22Rv1 (cell line): ENCODE results near the gene ARHGEF6.
"Not testable (repeated sequence)": the region's sequence is repeated elsewhere in the genome, so short reads cannot be mapped to it uniquely, and the experiment has no call there.

ENCODE experiments used
- H3K27ac ChIP-seq: fragments of 450-650 bp; 2 replicates; pipeline ENCODE4 v1.5.1; 2017
- ZFX ChIP-seq: fragments of 450-650 bp; IDR thresholded peaks from 2 replicates; pipeline ENCODE4 v1.6.1; 2017; ENCODE audit warnings: antibody characterized with exemption, borderline replicate concordance
- TF ChIP-seq, protein P1 (sequence below): fragments of 450-650 bp; IDR thresholded peaks from 2 replicates; pipeline ENCODE4 v1.5.1; 2017; ENCODE audit warnings: mild to moderate bottlenecking

Gene ARHGEF6

GRCh38 chrX:136822337-136823095, 41.8 kb upstream of the ARHGEF6 start:
- TF ChIP-seq, protein P1, sequence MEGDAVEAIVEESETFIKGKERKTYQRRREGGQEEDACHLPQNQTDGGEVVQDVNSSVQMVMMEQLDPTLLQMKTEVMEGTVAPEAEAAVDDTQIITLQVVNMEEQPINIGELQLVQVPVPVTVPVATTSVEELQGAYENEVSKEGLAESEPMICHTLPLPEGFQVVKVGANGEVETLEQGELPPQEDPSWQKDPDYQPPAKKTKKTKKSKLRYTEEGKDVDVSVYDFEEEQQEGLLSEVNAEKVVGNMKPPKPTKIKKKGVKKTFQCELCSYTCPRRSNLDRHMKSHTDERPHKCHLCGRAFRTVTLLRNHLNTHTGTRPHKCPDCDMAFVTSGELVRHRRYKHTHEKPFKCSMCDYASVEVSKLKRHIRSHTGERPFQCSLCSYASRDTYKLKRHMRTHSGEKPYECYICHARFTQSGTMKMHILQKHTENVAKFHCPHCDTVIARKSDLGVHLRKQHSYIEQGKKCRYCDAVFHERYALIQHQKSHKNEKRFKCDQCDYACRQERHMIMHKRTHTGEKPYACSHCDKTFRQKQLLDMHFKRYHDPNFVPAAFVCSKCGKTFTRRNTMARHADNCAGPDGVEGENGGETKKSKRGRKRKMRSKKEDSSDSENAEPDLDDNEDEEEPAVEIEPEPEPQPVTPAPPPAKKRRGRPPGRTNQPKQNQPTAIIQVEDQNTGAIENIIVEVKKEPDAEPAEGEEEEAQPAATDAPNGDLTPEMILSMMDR: no peak
- TF ChIP-seq ZFX: no peak
- no peak overlapping the region for H3K27ac ChIP-seq

- H3K27ac ChIP-seq: not testable (repeated sequence)
Measured at GRCh38 chrX:136819756-136820155, 39.0 kb upstream of the ARHGEF6 start.

DNA sequence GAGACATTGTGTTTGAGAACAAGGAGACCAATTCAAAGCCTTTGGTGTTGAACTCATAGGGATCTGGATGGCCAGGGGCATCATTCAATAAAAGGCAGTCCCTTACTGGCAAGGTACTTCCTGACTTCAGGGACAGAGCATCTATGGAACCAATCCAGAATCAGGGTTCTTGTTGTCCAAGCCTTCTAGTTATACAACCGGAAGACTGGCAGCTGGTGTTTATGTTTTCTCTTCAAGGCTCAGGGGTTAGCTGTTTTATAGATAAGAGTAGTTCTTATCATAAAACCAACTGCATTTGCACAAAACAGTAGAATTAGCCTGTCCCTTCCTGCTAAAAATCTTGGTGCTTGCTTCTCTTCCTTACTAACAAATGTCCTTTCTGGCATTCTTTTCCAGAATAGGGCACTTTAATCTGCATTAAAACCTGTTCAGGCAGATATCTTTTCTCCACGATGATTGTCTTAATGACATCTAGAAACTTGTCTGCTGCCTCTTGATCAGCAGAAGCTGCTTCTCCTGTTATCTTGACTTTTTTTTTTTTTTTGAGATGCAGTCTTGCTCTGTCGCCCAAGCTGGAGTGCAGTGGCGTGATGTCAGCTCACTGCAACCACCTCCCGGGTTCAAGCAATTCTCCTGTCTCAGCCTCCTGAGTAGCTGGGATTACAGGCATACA, 38.4 kb upstream of the ARHGEF6 start:
- H3K27ac ChIP-seq: no peak overlapping the region
- TF ChIP-seq ZFX: no peak
- TF ChIP-seq, protein P1: no peak

DNA sequence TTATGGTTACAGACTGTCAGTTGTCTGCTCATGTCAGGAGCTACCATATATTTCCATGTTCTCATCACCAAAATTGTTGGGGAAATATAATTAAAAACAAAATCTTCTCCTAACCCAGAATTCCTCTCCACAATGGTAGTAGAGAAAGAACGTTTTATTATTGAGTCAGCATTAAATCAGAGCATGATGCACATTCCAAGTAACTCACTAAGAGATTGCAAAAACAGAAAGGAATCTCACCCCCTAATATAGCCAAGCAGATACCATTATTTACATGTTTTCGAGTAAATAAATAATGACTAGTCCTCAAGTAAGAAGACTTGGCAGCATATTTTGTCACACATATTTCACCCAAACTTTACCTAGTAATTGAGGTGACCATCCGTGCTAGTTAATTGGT, 36.2 kb upstream of the ARHGEF6 start:
- no peak for TF ChIP-seq ZFX
- TF ChIP-seq, protein P1: no peak
- no peak overlapping the region for H3K27ac ChIP-seq

DNA sequence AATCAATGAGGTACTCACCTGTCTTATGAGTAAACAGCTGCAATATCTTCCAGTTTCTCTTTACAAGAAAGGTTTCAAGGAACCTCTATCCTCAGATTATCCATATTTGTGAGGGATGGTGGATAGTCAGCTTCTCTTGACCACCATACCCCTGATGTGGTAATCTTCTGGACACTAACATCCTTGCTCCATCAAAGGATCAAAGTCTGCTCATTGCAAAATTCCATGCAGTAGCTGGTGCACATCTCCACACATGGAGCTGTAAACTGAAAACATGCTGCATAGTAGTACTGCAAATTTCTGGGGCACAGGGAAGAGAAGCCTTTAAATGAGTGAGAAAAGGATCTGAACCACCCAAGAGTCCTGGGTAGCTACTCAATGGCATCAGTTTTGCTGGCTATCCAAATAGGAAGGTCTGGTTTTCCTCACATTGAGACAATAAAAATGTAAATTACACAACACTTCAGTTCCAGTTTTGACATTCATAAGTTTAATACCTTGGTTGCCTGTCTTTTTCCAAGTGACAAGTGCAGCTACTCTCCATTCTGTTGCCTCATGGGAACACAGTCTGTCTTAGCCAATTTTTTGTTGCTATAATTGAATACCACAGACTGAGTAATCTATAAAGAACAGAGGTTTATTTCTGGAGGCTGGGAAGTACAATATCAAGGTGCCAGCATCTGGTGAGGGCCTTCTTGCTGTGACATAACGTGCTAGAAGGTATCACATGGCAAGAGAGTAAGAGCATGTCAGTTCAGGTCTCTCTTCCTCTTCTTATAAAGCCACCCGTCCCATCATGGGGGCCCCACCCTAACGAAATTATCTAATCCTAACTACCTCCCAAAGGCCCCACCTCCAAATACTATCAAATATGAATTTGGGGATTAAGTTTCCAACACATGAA, 34.4 kb upstream of the ARHGEF6 start:
- TF ChIP-seq ZFX: no peak
- TF ChIP-seq, protein P1: no peak
- no peak overlapping the region for H3K27ac ChIP-seq

GRCh38 chrX:136812286-136812685, 31.6 kb upstream of the ARHGEF6 start:
- H3K27ac ChIP-seq: no peak overlapping the region
- TF ChIP-seq ZFX: no peak
- TF ChIP-seq, protein P1: no peak

DNA sequence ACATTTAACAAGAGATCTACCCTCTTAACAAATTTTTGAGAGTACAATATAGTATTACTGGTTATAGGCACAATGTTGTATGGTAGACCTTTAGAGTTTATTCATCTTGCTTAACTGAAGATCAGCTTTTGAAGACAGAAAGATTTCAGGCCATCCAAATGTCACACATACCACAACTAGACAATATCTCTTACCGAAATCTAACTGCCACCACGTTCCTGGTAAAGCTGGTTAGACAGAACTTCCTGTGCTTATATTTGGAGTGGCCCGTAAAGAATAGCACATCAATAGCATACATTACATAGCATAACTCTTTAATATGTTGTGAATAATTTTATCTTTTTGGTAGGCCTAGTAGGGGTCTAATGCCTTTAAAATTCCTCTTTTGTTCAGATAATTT, 29.8 kb upstream of the ARHGEF6 start:
- no peak overlapping the region for H3K27ac ChIP-seq
- TF ChIP-seq, protein P1: no peak
- no peak for TF ChIP-seq ZFX
